ENCODE data around the gene DCLK2.

Gene DCLK2

DNA sequence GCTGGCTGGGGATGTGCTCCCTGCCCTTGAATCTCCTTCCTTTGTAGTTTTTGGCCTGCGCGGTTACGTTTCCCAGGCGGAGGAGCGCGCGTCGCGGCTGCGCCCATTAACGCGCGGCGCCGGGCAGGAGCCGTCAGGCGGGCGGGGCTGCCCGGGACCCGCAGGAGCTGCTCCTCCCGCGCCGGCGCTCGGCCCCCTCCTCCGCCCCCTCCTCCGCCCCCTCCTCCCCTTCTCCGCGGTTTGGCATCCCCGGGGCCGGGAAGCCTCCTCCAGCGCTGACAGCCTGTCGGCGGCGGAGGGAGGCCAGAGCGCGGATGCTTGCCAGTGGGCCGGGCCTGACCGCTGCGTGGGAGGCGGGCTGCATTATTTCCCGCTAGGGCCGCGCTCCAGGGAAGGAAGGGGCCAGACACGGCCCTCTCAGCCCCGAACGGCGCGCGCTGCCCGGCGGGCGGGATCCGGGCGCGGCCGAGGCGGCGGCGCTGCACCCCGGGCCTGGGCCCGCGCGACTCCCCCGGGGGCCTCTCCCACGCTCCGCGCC is at the start of gene DCLK2:
TSS of gene DCLK2 (plus strand) at position 405 of the 538 bp plus-strand sequence. CDS start 583 bp downstream, outside the sequence.
- no peak for DNase-seq (ENCODE audit: low read depth in 2 of 2)

GRCh38 chr4:150032541-150032940 is 45.7 kb upstream of the DCLK2 start:
- DNase-seq (ENCODE audit: low read depth in 2 of 2) = no peak

DNA sequence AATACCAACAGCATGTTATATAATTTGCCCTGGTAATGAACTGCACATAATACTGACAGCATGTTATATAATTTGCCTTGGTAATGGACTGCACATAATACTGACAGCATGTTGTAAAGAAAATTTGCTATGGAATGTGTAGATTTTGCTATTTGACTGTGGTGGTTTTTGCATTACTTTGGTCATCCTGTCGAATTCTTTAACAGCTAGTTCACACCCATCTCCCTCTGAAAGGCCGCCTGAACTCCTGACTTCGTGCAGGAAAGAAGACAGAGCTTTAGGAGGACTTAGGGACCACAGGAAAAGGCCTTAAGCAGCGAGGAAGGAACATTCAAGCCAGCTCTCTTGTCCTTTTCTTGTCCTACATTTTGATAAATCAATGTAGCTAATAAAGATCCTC is 45.2 kb upstream of the DCLK2 start:
- no peak for DNase-seq (ENCODE audit: low read depth in 2 of 2)

DNA sequence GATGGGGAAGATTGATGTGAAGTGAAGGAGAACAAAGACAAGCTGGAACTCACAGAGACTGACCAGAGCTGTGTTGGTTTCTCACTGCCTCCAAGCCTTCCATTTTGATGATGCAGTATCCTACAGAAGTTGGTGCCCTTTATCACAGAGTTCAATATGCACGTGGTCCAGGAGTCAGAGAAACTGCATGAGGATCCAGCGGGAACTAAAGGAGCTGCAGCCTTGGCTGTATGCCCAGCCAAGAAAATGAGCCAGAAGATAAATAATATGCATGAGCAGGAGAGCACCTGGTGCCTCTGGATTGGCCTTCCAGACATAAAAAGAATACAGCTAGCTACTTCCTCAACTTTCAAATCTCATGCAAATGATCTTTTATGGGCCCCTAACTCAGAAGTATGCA is 44.3 kb upstream of the DCLK2 start:
- DNase-seq (ENCODE audit: low read depth in 2 of 2) = no peak

DNA sequence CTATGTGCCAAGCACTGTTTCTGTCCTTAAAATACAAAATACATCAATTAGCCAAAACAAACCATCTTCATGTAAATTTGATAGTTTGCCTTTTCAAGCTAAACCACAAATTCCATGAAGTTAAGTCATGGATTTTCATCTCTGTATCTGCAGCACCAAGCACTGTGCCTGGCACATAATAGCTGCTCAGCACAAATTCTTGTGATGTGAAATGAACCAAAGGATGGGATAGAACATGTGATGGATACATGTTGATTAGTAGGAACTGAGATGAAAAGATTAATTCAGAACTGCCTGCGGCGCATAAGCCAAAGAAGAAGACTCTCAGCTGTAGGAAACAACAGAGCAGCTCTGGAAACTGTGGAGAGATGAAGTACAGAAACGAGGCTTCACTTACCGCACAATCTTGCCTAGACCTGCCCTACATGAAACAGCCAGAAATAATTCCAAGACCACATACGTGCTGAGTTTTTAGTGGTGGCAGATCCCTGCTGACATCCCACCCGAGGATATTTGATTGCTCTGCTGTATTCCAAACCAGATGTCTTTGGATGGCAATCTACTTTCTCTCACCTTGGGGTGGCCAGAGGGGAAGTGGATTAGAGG is 40.9 kb upstream of the DCLK2 start:
- no peak for DNase-seq (ENCODE audit: low read depth in 2 of 2)

GRCh38 chr4:150038335-150039076 is 39.7 kb upstream of the DCLK2 start:
- no peak for DNase-seq (ENCODE audit: low read depth in 2 of 2)

DNA sequence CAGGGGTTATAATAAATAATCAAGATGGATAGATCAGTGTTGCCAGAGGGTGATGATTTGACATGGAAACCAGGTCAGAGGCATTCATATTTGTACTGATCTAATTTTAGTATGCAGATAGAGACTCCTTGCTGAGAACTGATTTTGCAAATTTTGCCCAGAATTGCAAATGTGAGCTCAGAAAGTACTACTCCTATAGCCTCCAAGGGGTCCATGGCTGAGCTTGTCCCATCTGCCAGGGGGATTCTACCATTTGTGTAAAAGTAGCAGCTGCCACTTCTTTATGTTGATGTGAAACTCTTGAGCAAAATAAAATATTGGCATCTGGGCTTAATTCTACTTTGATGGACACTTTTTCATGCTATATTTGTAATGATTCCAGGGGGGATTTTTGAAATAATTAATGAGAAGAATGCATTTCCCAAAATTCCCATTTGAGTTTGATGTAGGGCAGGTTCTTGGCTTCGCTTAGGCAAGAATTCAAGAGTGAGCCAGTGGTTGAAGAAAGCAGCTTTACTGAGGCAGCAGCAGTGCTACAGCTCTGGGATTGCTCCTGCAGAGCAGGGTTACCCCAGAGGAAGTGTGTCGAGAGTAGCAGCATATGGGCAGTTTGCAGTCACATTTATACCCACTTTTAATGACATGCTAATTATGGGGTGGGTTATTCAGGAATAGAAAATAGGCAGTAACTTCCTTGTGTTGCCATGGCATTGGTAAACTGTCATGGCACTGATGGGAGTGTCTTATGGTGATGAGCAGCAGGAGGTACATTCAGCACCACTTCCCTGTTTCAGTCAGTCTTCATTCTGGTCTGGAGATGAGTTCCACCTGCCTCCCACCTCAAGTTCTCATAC is 38.7 kb upstream of the DCLK2 start:
- no peak for DNase-seq (ENCODE audit: low read depth in 2 of 2)

GRCh38 chr4:150044517-150044916 is 33.7 kb upstream of the DCLK2 start:
- DNase-seq (ENCODE audit: low read depth in 2 of 2) = no peak

- DNase-seq (ENCODE audit: low read depth in 2 of 2) = no peak
Observed at GRCh38 chr4:150045410-150045809, 32.8 kb upstream of the DCLK2 start.

- no peak for DNase-seq (ENCODE audit: low read depth in 2 of 2)
Observed at GRCh38 chr4:150046728-150047217, 31.5 kb upstream of the DCLK2 start.

DNA sequence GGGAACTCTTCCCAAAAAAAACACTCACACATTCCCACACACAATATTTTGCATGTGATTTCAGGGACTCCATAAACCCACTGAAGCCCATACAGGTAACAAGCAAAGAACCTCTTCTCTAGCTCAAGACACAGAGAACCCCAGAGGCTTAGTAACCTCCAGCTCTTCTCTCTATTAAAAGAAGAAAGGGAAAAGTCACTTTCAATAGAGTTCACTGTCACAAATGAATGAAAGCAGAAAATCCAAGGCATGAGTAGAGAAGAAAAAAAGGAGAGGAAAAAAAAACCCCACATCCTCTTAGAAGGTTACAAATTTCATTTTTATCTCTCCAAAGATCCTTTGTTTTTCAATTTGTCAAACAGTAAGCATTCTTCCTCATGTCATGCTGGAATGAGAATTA is 30.7 kb upstream of the DCLK2 start:
- DNase-seq (ENCODE audit: low read depth in 2 of 2) = no peak

GRCh38 chr4:150049682-150050081 is 28.6 kb upstream of the DCLK2 start:
- no peak for DNase-seq (ENCODE audit: low read depth in 2 of 2)

GRCh38 chr4:150050566-150050965 is 27.7 kb upstream of the DCLK2 start:
- DNase-seq (ENCODE audit: low read depth in 2 of 2) = no peak

DNA sequence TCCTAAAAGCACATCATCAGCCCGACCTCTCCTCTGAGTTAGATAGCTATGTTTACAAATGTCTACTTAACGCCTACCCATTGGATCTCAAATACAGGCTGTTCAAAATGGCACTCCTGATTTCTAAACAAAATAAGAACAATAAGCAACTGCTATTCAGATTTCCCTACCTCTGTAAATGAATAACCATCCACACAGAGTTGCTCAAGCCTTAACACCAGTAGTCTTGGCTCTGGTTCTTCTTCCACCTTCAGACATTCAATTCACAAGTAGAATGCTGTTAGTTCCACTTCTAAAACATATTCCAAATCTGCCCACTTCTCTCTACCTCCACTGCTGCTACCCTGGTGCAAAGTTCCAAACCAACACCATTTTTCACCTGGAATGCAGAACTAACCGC is 27.1 kb upstream of the DCLK2 start:
- no peak for DNase-seq (ENCODE audit: low read depth in 2 of 2)

GRCh38 chr4:150055467-150055866 is 22.8 kb upstream of the DCLK2 start:
- no peak for DNase-seq (ENCODE audit: low read depth in 2 of 2)

DNA sequence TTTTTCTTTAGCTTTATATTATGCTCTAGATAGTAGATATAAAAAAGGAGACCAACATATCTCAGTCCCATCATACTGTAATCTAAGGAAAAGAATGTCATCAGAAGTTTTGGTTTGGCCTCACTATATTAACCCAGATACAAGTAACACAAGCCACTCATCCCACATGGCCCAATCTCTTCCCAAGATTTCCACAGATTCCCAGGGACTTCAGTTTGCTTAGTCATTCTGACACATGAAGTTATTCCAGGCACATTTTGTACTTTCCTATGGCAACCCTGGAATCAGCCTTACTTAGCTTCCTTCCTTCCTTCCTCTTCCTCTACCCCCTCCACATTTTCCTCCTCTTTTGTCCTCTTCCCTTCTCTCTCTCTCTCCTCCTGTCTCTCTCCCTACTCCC is 21.7 kb upstream of the DCLK2 start:
- no peak for DNase-seq (ENCODE audit: low read depth in 2 of 2)

DNA sequence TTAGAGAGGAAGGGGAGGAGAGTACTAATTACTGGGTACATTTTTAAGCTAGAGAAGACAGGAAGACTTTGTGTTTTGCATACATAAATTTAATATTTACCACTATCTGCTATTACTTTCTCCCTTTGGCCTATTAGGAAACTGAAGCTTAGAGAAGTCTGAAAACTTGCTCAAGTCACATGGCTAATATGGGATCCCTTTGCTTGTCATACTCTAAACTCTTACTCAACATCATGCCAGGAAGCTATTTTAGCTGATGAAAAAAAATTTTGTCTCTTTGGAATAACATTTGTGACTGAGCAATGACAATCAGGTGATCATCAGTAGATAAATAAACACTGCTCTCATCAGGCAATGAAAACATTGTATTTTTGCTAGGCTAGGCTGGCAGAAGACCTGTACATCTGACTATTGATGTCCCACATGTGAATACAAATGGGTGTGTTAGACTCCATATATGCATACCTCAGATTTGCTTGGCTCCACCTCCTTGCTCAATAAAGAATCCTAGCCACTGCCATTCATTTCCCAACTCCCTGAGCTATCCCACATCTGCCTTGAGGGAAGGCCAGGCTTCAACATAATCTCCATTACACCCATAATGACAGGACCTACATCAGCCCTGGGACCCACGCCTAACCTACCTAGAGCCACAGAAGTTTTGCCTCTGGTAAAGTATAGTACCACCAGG is 17.0 kb upstream of the DCLK2 start:
- no peak for DNase-seq (ENCODE audit: low read depth in 2 of 2)

- DNase-seq (ENCODE audit: low read depth in 2 of 2) = no peak
Observed at GRCh38 chr4:150063128-150063527, 15.1 kb upstream of the DCLK2 start.

DNA sequence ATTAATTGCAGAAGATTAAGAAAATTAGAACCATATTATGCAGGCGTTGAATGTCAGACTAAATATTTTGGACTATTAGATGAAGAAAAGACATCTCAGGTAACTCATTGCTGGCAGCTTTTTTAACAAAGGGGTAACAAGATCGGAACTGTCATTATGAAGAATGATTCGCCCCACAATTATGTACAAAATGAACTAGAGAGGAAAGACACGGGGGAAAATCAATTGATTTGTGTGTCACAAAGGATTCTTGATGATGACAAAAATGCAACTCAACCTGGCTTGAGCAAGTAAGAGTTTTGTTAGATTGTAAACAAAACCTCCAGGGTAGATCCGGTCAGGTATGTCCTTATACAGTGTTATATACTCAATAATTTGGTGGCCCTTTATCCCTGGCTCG is 12.5 kb upstream of the DCLK2 start:
- DNase-seq (ENCODE audit: low read depth in 2 of 2) = no peak

- DNase-seq (ENCODE audit: low read depth in 2 of 2) = no peak
Observed at GRCh38 chr4:150067859-150068258, 10.4 kb upstream of the DCLK2 start.

GRCh38 chr4:150068300-150068960 is 9.8 kb upstream of the DCLK2 start:
- DNase-seq (ENCODE audit: low read depth in 2 of 2) = no peak
